DMS79 treated with DMSO at 0.1 percent for 48 hours (cell line): ENCODE data around the gene MOV10L1.
"Not testable (repeated sequence)": the region's sequence is repeated elsewhere in the genome, so short reads cannot be mapped to it uniquely, and the experiment has no call there.

Experiments used
- DNase-seq: peaks from one replicate; lab custom pipeline; 2025; lab: John Stamatoyannopoulos, UW

MOV10L1 gene

GRCh38 chr22:50190182-50190940 lies 100.6 kb downstream of the MOV10L1 start:
- DNase-seq: peak; percentile 29

- no peak for DNase-seq
Measured at GRCh38 chr22:50190941-50191741, 101.3 kb downstream of the MOV10L1 start.

GRCh38 chr22:50192436-50193204 lies 102.8 kb downstream of the MOV10L1 start:
- no peak for DNase-seq

GRCh38 chr22:50193621-50194020 lies 103.8 kb downstream of the MOV10L1 start:
- DNase-seq: no peak

- no peak for DNase-seq
Measured at GRCh38 chr22:50194037-50194805, 104.4 kb downstream of the MOV10L1 start.

- DNase-seq: no peak
Measured at GRCh38 chr22:50196256-50196655, 106.5 kb downstream of the MOV10L1 start.

- DNase-seq: no peak
Measured at GRCh38 chr22:50197000-50197800, 107.4 kb downstream of the MOV10L1 start.

- DNase-seq: no peak
Measured at GRCh38 chr22:50197856-50198623, 108.2 kb downstream of the MOV10L1 start.

GRCh38 chr22:50198624-50199017 lies 108.8 kb downstream of the MOV10L1 start:
- no peak for DNase-seq

- no peak for DNase-seq
Measured at GRCh38 chr22:50199251-50199721, 109.5 kb downstream of the MOV10L1 start.

- DNase-seq: no peak
Measured at GRCh38 chr22:50199829-50200460, 110.1 kb downstream of the MOV10L1 start.

GRCh38 chr22:50200461-50201190 lies 110.8 kb downstream of the MOV10L1 start, which contains the start of gene SELENOO:
Gene SELENOO, plus strand, starts transcription at chr22:50201011. Its CDS starts 26 bp downstream, at chr22:50201037.
- peak; percentile 34 for DNase-seq

GRCh38 chr22:50201191-50202129 lies 111.7 kb downstream of the MOV10L1 start:
- no peak for DNase-seq

GRCh38 chr22:50202130-50202666 lies 112.4 kb downstream of the MOV10L1 start:
- DNase-seq: no peak

- DNase-seq: no peak
Measured at GRCh38 chr22:50203288-50203687, 113.5 kb downstream of the MOV10L1 start.

GRCh38 chr22:50204571-50204970 lies 114.8 kb downstream of the MOV10L1 start:
- no peak for DNase-seq

GRCh38 chr22:50204998-50205397 lies 115.2 kb downstream of the MOV10L1 start:
- DNase-seq: not testable (repeated sequence)
